Measurements from ENCODE around the gene CHST7. TPM values are rescaled to one million over a fixed set of nuclear protein-coding genes. Genes with fewer than 3 reads are reported as not detected.

Gene CHST7
- total RNA-seq, 1 experiment from 2014 or later: 24.7 TPM

- no peak for ATAC-seq
- BruUV-seq (replicated peaks): no TSS peak
- Histone ChIP-seq H3K9me3 (ENCODE audit: low read length) (no peaks in the 10 kb centered on the region), H3F3A (ENCODE audit: low read length, unreplicated experiment) (no peaks in the 10 kb centered on the region), H3K9ac (ENCODE audit: low read length) (no peak overlapping the region), H3K4me1 (ENCODE audit: insufficient read depth, low read length) (no peaks in the 10 kb centered on the region), H3K27ac (ENCODE audit: low read length) (no peak overlapping the region), H3K4me2 (ENCODE audit: low read length) (no peak overlapping the region), H3K36me3 (ENCODE audit: low read depth, low read length) (peaks cover 4% of the 10 kb centered on the region), H4K20me1 (ENCODE audit: low read length) (no peaks in the 10 kb centered on the region), H2AFZ (ENCODE audit: low read length) (no peak overlapping the region), H3K4me3 (ENCODE audit: low read length) (no peak overlapping the region), H3K79me2 (ENCODE audit: low read length) (no peaks in the 10 kb centered on the region), H3K27me3 (ENCODE audit: low read length) (no peaks in the 10 kb centered on the region), H3K9me2 (replicated peaks; ENCODE audit: low read length) (no peaks in the 10 kb centered on the region)
- DNase-seq: no peak
- TF ChIP-seq EZH2phosphoT487 (IDR thresholded peaks at IDR 0.05; ENCODE audit: borderline replicate concordance, low read length): no peak
- no peak for TF ChIP-seq CTCF (conservative IDR thresholded peaks at IDR 0.05; ENCODE audit: low read depth, low read length)
- TF ChIP-seq EZH2 (IDR thresholded peaks at IDR 0.05; ENCODE audit: low read length, unreplicated experiment): no peak
- CTCF ChIA-PET: no interaction called here
- intact Hi-C loops (cut with micrococcal nuclease): no loop called here
- POLR2A ChIA-PET (ENCODE audit: unreplicated experiment): no interaction called here
These were observed 34.4 kb downstream of the CHST7 start for GRCh38 chrX:46607916-46608315.

- no peak overlapping the region for H3K9ac ChIP-seq (ENCODE audit: low read length)
- H3K27ac ChIP-seq (ENCODE audit: low read length): no peak overlapping the region
- no peak for ATAC-seq
- no peak overlapping the region for H3K4me2 ChIP-seq (ENCODE audit: low read length)
- no peak for TF ChIP-seq EZH2phosphoT487 (IDR thresholded peaks at IDR 0.05; ENCODE audit: borderline replicate concordance, low read length)
- TF ChIP-seq CTCF (conservative IDR thresholded peaks at IDR 0.05; ENCODE audit: low read depth, low read length): no peak
- no peak for TF ChIP-seq EZH2 (IDR thresholded peaks at IDR 0.05; ENCODE audit: low read length, unreplicated experiment)
- no peaks in the 10 kb centered on the region for H3K79me2 ChIP-seq (ENCODE audit: low read length)
- POLR2A ChIA-PET (ENCODE audit: unreplicated experiment): no interaction called here
- DNase-seq: no peak
- H3K9me3 ChIP-seq (ENCODE audit: low read length): no peaks in the 10 kb centered on the region
- H3K4me3 ChIP-seq (ENCODE audit: low read length): no peak overlapping the region
- no peak overlapping the region for H2AFZ ChIP-seq (ENCODE audit: low read length)
- no peaks in the 10 kb centered on the region for H3K27me3 ChIP-seq (ENCODE audit: low read length)
- CTCF ChIA-PET: no interaction called here
- H3K9me2 ChIP-seq (replicated peaks; ENCODE audit: low read length): no peaks in the 10 kb centered on the region
- no TSS peak for BruUV-seq (replicated peaks)
- no peaks in the 10 kb centered on the region for H3K4me1 ChIP-seq (ENCODE audit: insufficient read depth, low read length)
- no peaks in the 10 kb centered on the region for H3F3A ChIP-seq (ENCODE audit: low read length, unreplicated experiment)
- H4K20me1 ChIP-seq (ENCODE audit: low read length): no peaks in the 10 kb centered on the region
- intact Hi-C loops (cut with micrococcal nuclease): no loop called here
- no peaks in the 10 kb centered on the region; the same call in 1 of the 2 replicates for H3K36me3 ChIP-seq (ENCODE audit: low read depth, low read length)
These were observed 36.6 kb downstream of the CHST7 start for GRCh38 chrX:46610070-46610658.

- Histone ChIP-seq H3K36me3 (ENCODE audit: low read depth, low read length) (peaks cover under 1% of the 10 kb centered on the region; the same call in 1 of the 2 replicates), H2AFZ (ENCODE audit: low read length) (no peak overlapping the region), H3K9me2 (replicated peaks; ENCODE audit: low read length) (no peaks in the 10 kb centered on the region), H3K4me2 (ENCODE audit: low read length) (no peak overlapping the region), H3F3A (ENCODE audit: low read length, unreplicated experiment) (no peaks in the 10 kb centered on the region), H3K27ac (ENCODE audit: low read length) (no peak overlapping the region), H3K79me2 (ENCODE audit: low read length) (no peaks in the 10 kb centered on the region), H3K9ac (ENCODE audit: low read length) (no peak overlapping the region), H3K4me3 (ENCODE audit: low read length) (no peak overlapping the region), H4K20me1 (ENCODE audit: low read length) (no peaks in the 10 kb centered on the region), H3K4me1 (ENCODE audit: insufficient read depth, low read length) (no peaks in the 10 kb centered on the region), H3K27me3 (ENCODE audit: low read length) (no peaks in the 10 kb centered on the region), H3K9me3 (ENCODE audit: low read length) (no peaks in the 10 kb centered on the region)
- TF ChIP-seq CTCF (conservative IDR thresholded peaks at IDR 0.05; ENCODE audit: low read depth, low read length): no peak
- no peak for TF ChIP-seq EZH2phosphoT487 (IDR thresholded peaks at IDR 0.05; ENCODE audit: borderline replicate concordance, low read length)
- no peak for TF ChIP-seq EZH2 (IDR thresholded peaks at IDR 0.05; ENCODE audit: low read length, unreplicated experiment)
- intact Hi-C loops (cut with micrococcal nuclease): no loop called here
- no peak for ATAC-seq
- DNase-seq: no peak
- no TSS peak for BruUV-seq (replicated peaks)
- POLR2A ChIA-PET (ENCODE audit: unreplicated experiment): no interaction called here
- CTCF ChIA-PET: no interaction called here
These were observed 38.2 kb downstream of the CHST7 start for GRCh38 chrX:46611658-46612362.

Measured in PC-3 (cell line).